Measurements from ENCODE around the gene WWOX.

WWOX gene

DNA sequence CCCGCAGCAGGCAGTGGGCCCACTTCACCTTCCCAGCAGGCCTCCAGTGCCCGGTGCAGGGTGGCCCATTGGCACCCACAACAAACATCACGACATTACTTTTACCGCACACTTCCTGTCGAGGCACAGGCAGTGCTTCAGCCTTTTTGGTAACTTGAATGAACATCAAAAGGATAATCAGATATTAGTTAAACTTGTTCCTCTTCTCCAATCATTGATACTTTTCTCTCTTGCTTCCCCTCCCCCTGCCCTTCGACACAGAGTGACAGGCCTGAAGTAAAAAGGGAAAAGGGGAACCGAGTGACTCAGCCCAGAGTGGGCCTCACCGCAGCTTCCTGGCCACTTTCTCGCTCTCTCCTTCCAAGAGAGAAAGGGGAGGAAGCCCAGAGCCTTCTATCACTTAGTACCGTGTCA is 994.1 kb downstream of the WWOX start:
- no peak for DNase-seq

DNA sequence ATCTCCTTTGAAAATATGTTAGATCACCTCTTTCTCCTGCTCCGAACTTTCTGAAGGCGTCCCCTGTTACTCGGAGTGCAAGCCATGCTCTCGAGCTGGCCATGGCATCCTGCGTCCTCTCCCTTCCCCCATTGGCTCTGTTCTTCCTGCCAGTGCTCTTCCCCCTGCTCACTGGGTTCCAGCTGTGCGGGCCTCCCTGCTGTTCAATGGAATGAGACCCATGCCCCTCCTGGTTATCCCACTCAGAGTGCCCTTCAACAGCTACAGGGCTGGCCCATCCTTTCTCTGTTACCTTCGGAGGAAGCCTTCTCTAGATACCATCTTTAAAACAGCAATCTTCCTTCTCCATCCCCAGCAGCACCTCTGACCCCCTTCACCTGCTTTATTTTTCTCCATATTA is 996.8 kb downstream of the WWOX start:
- no peak for DNase-seq

DNA sequence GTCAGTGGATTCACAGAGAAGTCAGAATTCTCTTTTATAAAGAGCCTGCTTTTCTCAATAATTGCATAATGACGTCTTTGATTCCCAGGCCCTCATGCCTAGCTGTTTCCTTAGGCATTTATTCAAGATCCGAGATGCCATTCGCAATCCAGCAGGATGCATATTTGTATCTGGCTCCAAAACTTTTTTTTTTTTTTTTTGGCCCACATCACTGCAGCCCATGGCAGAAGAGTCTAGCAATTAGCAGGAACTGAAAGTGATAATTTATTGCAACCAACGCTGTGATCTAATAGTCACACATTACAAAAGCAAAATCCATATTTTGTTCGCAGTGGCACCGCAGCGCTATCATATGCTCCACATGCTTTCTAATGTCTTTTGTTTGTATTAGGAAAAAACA is 997.7 kb downstream of the WWOX start:
- DNase-seq = no peak

DNA sequence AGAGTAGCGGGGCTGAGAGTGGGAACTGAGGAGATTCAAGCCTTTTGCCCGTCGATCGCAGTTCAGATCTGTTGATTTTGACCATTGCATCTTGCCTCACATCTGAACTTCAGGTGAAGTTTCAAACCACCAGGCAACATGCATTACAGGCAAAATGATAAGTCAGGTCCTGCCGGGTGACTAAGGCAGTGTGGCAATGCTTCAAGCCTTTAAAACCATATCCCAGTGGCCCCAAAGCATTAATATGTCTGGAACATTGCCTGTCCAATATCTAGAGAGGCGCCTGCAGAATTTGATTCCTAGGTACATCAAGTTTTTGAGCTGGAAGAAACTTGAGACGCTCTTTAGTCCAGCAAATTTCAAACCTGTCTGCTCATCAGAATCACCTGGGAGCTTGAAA is 998.3 kb downstream of the WWOX start:
- no peak for DNase-seq

DNA sequence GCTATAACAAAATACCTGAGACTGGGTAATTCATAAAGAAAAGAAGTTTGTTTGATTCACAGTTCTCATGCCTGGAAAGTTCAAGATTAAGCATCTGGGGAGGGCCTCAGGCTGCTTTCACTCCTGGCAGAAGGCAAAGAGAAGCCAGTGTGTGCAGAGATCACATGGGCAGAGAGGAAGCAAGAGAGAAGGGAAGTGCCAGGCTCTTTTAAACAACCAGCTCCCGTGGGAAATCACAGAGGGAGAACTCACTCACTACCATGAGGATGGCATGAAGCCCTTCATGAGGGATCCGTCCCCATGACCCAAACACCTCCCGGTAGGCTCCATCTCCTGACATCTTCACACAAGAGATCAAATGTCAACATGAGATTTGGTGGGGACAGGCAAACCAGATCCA is 999.5 kb downstream of the WWOX start:
- DNase-seq = no peak

DNA sequence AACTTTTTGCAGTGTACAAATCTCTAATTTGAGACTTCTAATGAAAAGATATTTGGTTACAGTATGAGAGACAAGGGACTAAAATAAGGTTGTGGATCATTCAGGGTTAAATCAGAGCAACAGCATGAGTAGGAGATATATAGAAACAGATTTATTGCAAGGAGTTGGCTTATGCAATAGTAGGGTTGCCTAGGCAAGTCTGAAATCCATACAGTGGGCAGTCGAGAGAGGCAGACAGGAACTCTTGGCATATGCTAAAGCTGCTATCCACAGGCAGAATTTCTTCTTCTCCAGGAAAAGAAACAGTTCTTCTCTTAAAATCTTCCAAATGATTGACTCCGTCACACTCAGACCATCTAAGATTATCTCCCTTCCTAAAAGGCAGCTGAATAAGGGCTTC is 1000.3 kb downstream of the WWOX start:
- no peak for DNase-seq

DNA sequence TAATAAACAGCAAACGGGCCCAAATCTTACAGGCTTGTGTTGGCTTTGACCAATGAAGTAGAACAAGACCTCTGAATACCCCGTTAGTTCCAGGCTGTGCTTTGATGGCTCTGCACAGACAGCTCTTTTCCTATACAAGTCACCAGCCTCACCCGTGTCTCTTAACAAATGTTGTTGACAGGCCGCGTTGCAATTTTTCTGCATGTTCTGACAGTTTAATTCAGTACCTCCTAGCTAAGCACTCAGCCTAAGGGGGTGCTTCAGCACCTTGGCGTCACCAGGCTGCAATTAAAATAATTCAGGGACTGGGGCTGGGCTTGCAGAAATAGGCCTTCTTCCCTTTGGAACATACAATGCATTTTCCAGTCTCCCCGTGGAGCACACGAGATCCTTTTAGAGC is 1001.0 kb downstream of the WWOX start:
- no peak for DNase-seq

DNA sequence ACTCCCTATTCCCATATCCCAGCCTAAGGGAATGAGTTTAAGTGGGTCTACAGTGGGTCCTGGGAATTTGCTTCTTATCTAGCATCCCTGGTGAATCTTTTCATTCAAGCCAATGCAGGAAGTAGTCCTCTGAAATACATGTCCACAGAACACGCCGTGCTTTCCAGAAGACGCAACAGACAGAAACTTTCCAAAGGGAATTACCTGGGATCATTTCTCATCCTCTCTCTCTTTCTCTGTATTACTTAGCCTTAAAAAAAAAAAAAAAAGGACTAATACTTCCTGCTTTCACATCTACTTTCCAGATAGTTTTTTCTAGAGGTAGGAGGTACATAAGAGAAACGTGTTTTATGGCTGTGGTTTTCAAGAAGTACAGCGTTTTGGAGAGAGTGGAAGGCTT is 1002.0 kb downstream of the WWOX start:
- DNase-seq = no peak

DNA sequence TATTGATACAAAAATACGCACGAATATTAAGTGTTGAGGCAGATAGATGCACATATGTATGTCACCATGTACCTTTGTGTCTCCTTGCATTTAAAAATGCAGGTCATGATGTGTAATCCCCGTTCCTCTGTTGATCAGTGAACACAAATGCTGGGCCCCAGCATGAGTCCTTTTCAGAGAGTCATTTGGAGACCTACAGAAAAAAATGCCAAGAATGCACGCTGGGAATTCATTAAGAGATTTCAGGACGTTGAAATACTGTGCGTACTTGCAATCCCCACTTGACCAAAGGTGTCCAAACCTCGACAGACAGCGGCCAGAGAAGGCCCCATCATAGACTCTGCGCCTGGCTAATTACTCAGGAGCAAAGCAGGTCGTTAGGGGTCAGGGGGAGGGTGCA is 1005.1 kb downstream of the WWOX start:
- no peak for DNase-seq

DNA sequence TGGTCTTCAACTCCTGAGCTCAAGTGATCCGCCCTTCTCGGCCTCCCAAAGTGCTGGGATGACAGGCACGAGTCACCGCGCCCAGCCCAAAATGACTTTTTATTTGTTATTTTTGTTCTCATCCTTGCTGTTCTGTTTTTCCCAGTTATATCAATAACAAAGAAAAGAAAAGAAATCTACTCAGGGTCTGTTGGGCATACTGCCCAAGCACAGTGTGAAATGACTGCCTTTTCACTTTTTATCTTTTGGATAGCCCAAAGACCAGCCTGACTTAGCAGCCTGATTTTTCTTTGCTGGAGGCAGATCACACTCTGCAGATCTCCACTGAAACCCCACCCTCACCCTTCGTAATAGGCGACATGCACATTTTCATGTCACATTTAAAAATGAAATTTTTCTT is 1007.8 kb downstream of the WWOX start:
- no peak for DNase-seq

DNA sequence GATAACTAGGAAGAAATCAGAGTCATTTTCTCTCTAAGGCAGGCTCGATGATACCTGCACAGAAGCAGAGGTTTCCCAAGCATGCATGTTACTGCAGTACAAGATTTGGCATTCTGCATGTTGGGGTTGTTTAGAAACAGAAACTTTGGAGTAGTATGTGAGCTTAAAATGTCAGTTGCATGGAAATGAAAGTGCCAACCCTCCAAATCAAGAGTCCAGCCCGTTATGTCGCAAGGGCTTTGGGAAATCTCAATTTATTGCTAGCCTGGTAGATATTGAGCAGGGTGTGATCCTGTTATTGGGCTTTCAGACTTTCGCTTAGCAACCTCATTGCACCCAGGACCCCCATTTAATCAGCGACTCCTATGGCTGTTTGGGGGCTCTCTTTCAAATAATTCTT is 1010.3 kb downstream of the WWOX start:
- DNase-seq = no peak

DNA sequence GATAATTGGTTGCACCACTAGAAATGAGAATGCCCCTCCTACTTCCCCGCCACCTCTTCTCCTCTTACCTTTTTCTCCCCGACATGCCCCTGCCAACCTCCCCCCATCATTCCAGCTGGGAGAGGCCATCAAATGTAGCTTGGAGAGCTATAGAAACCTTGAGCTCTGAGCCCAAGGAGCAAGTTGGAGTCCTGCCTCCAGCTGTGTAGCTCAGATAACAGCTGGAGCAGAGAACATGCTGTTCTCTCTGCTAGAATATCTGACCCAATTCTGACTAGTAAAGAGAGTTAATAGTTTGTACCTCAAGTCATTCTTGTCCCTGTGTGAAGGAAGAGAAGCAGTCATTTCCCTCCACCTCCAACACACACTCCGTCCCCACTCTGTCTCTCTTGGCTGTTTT is 1010.8 kb downstream of the WWOX start:
- no peak for DNase-seq

DNA sequence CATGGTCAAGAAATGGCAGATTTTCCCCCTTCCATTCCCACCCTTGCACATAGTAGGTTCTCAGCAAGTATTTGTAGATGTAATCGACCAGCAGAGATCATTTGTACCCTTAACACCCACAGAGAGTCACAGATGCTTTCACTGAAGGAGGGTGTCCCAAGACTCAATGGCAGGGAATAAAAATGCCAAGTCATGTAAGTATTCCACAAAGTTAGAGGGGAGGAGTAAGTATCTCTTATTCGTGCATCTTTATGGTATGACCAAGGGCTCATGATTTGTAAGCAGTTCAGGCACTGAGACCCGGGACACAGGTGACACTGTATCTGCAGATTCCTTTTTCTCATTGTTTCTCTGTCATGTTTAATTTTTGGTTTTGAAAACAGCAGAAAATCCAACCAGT is 1011.5 kb downstream of the WWOX start:
- DNase-seq = no peak

DNA sequence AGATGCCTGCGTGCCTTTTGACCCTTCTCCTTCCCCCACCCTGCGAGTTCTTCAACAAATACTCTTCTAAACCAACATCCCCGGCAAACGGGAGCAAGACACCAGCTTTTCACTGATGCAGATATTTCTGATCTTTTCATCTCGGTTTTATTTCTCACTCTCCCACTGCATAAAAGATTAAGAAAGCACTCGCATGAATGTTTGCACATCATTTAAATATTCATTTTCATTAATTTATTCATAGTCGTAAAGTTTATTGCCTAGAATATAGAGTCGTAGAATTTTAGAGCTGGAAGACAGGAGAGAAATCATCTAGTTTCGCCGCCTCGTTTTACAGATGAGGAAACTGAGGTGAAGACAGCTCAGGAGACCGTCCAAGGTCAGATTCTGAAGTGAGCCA is 1013.0 kb downstream of the WWOX start:
- no peak for DNase-seq

DNA sequence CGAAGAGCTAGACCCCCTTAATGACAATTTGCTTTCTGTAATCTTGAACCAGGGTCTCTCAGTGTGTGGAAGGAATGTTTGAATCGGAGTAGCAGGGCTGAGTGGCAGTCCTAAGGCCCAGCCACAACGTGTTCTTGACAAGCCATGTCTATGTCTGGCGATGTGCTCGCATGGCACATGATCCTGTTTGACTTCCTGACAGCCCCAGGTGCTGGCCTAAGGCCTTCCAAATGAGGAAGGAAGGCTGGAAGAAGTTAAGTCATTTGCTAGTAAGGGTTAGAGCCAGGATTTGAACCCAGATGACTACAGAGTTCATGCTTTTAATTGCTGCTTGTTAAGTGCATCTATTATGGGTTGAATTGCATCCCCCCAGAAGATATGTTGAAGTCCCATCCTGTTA is 1014.4 kb downstream of the WWOX start:
- no peak for DNase-seq

DNA sequence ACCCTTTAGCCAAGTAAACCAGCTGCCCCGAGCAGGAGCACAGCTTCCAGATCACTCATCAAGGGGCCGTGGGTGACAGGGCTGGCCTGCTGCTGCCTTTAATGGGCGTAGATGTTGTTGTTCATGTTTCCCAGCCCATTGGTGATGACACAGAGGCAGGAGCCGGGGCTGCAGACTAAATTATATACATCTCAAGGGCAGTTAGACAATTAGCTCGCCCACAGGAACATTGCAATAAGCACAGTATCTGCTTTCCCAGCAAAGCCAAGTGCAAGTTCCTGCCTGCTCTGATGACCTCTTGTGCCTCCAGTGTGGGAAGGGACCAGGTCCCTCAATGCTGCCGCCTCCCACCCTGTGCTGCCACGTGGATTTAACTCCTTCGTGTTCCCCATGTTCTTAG is 1015.3 kb downstream of the WWOX start:
- DNase-seq = no peak

DNA sequence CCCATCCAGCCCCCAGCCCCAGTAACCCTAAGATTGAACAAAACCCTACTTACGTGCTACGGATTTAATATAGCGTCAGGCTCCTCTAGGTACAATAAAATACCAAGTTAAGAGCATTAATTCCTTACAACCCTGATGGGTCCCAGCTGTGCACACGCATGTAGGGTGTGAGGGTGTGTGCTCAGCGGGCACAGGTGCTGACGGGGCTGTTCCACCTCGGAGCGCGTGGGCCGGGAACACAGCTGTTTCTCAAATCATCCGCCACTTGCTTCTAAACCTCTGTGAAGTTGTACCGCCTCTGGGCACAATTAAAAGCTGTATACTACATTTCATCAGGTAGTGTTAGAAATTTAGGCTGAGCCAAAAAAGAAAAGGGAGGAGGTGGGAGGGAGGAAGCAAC is 1022.5 kb downstream of the WWOX start:
- no peak for DNase-seq

DNA sequence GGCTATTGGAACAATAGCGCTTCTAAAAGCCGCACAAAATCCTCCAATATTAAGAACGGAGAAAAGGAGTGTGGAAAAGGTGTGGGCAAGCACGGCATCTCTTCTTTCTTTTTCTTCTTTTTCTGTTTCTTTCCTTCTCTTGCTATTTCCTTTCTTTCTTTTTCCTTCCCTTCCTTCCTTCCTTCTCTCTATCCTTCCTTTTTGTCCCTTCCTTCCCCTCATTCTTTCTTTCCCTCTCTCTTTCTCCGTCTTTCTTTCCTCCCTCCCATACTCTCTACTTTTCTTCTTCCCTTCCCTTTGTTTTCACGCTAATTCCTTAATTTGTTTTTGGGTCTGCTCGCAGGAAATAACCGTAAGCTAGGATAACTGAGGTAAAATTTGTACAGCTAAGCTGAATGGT is 1022.9 kb downstream of the WWOX start:
- DNase-seq = no peak

DNA sequence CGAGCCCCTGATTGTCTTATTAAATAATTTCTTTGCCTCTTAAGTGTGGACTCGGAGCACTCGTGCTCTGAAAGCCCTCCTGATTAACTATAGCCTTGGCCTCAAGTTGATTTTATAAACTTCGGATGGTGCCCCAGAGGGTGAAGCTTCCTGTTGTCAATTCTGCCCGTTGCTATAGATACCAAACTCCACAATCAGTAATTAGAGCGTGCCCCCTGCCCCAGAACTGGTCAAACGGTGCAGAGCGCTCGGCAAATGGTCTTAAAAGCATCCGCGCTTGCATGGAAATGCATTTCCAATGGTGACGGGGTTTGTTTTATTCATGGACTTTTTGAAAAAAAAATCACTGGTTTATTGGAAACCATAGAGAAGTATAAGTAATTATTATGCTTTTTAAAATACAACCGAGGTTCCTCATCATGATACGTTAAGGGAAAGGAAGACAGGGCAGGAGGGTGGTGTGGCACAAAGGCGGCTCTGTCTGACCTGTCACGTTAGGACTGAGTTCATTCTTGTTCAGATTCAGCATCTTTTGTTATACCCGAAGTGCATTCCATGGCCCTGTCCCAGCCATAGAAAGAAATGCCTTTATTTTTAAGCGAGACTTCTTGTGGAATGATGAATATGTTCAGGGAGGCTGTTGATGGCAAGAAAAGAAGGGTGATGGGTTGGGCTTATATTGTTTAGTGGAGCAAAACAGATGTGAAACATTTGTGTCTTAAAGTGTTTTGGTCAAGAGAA is 1024.7 kb downstream of the WWOX start:
- no peak for DNase-seq

DNA sequence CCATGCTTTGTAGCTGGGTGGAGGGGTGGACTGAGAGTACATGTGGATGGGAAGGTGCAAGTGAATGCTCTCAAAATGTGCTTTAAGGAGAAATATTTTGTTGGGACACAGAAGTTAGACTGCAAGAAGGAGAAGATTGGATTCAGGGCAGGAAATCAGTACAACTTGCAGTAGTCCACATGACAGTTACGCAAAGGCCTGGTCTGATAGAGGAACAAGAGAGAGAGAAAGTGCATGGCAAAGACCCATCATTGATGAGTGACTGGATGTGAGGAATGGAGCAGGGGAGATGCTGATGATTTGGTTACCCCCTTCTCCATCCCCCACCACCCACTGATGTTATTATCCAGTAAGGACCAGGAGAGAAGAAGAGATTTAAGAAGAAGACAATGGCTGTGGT is 1028.3 kb downstream of the WWOX start:
- DNase-seq = no peak

DNA sequence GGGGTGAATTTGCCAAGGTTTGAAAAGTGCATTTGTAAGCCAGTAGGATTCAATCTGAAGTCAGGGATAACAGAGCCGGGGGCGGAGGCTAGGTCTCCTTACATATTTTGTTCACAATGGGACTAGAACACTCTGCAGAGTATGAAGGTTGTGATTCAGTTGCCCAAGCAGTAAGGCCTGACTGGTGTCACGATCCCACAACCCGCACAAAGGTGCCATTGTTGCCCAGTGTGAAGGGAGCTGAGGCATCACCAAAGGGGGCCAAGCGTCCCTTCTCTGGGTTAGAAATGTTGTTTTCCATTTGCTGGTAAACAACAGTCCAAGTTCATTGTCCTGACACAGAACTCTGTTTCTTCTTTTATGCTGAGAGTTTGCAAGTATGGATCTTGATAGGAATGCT is 1029.3 kb downstream of the WWOX start:
- DNase-seq = no peak

DNA sequence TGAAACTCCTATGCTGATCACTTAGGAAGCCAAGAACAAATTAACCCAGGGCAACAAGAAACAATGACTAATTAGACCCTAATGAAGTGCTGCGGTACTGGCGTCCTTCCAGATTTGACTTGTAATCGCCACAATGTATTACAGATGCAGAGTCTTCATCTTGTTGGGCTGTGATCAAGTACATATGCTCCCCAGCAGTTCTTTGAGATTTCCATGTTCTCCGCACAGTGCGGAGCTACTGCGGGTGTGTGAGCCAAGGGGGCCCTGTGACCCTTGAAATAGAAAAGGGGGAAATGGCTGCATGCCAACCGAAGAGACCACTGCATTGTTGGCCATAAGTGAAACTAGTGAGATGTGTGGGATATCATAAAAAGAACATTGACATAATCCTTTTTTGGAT is 1031.2 kb downstream of the WWOX start:
- DNase-seq = no peak

DNA sequence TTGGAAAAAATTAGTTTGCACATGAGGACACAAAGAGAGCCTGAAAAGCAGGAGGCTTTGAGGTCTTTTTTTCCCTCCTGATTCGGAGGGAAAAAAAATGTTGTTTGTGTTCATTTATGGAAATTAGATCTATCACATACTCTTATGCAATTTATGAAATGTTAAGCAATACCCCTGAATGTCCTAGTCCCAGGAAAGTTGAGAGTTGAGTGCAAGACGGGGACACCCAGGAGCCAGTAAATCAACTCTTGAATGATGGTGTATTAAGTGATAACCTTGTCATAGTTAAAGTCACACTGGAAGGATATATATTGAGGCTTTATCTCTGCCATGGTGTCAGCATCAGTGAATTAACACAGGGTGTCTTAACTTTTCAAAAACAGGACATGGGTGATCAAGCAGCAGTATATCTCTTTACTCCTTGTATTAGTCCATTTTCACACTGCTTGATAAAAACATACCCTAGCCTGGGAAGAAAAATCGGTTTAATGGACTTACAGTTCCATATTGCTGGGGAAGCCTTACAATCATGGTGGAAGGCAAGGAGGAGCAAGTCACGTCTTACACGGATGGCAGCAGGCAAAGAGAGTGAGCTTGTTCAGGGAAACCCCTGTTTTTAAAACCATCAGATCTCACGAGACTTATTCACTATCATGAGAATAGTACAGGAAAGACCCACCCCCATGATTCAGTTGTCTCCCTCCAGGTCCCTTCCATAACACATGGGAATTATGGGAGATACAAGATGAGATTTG is 1032.0 kb downstream of the WWOX start:
- no peak for DNase-seq

DNA sequence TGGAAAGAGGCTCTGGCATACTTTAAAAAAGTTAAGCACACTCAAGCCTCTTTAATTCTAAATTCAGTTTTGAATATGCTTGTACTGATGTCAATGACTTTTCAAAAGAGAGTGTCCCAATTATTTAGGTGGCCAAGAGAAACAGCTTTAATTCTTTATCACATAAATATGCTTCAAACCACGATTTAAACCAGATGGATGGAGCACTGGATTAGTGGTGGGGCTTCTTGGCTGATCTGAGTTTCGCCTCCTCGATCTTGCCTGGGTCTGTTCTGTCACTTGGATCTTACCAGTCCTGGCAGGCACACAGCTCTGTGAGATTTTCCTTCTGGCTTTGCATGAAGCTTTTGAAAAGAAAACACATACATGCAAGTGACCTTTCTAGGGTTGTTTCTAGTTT is 1033.2 kb downstream of the WWOX start:
- DNase-seq = no peak

DNA sequence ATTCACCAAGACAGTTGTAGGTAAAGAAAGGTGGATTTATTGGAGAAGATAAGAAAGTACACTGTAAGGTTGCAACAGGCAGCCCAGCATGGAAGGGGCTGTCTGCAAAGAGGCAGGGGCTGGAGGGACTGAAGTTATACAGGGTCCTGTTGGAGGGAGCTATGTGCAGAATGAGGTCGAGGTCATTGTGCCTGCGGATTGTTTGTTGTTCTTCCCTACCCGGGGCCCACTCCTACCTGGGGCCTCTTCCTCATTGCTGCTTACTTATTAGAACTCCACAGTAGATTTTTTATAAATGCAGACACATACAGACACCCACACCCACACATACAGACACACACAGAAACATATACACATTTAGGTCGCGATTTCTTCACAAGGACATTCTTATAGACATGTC is 1034.8 kb downstream of the WWOX start:
- DNase-seq = no peak

Measured in NK-92 treated with Interleukin-12 subunit alpha and Interleukin-12 subunit beta, amount 100 ng/mL, for 24 hours (cell line).